K562 (cell line): ENCODE data around the gene CPN2. TPM values are rescaled to one million over a fixed set of nuclear protein-coding genes. Genes with fewer than 3 reads are reported as not detected.
A peak's percentile ranks its signal among the peaks of the same experiment; 100 is the strongest.

Source experiments
- ATF6 ChIP-seq: sonication (generic); formaldehyde crosslinking; IDR thresholded peaks from 2 replicates; pipeline ENCODE4 v1.4.0; 2020; ENCODE audit warnings: mild to moderate bottlenecking, missing genetic modification reagents
- BCLAF1 ChIP-seq, 2 experiments: fragments of 450-650 bp in 1 of 2; IDR thresholded peaks; 2 replicates each; pipeline ENCODE4 v1.6.1; 2011 to 2017; ENCODE audit warnings: low read depth in 2 of 2, antibody characterized with exemption in 1 of 2, borderline replicate concordance in 1 of 2, low read length in 1 of 2, mild to moderate bottlenecking in 1 of 2, mixed read lengths in 1 of 2; ENCODE audit not compliant: control insufficient read depth in 1 of 2
- ELF1 ChIP-seq: fragments of 200-800 bp; sonication (Bioruptor generic); IDR thresholded peaks from 2 replicates; pipeline ENCODE4 v1.6.1; 2016; ENCODE audit warnings: missing genetic modification characterization, missing compliant biosample characterization
- MAFF ChIP-seq: IDR thresholded peaks from 2 replicates; pipeline ENCODE4 v1.6.1; 2012; ENCODE audit warnings: low read length, improper control_type of control experiment
- MIER1 ChIP-seq: fragments of 450-650 bp; IDR thresholded peaks from 2 replicates; pipeline ENCODE4 v1.6.1; 2016; ENCODE audit warnings: antibody characterized with exemption, mild to moderate bottlenecking, low read depth
- SMARCA4 ChIP-seq: fragments of 450-650 bp; IDR thresholded peaks from 2 replicates; pipeline ENCODE4 v1.6.1; 2016
- TARDBP ChIP-seq: fragments of 450-650 bp; IDR thresholded peaks from 2 replicates; pipeline ENCODE4 v1.6.1; 2016
- TOE1 ChIP-seq, 2 experiments: fragments of 450-650 bp in 1 of 2; sonication (generic) in 1 of 2; formaldehyde crosslinking in 1 of 2; IDR thresholded peaks; 2 replicates each; pipeline versions ENCODE4 v1.7.1 to v1.8.0; 2016 to 2022; ENCODE audit warnings: borderline replicate concordance in 2 of 2, mild to moderate bottlenecking in 2 of 2, antibody characterized with exemption in 1 of 2, inconsistent platforms in 1 of 2, low read depth in 1 of 2, missing genetic modification reagents in 1 of 2, moderate library complexity in 1 of 2
- USF1 ChIP-seq: sonication (generic); formaldehyde crosslinking; IDR thresholded peaks from 2 replicates; pipeline ENCODE4 v1.9.0; 2022; ENCODE audit warnings: mild to moderate bottlenecking, missing genetic modification reagents
- ZEB2 ChIP-seq: fragments of 450-650 bp; IDR thresholded peaks from 2 replicates; pipeline ENCODE4 v1.6.1; 2016
- ZKSCAN8 ChIP-seq: fragments of 200-800 bp; sonication (Bioruptor generic); IDR thresholded peaks from 2 replicates; pipeline ENCODE4 v1.6.1; 2016; ENCODE audit warnings: missing genetic modification characterization, missing compliant biosample characterization
- ZNF197 ChIP-seq: fragments of 200-800 bp; sonication (Bioruptor generic); IDR thresholded peaks from 2 replicates; pipeline ENCODE4 v1.6.1; 2016; ENCODE audit warnings: low read depth, missing genetic modification characterization, missing compliant biosample characterization
- ZNF561 ChIP-seq: fragments of 450-650 bp; formaldehyde crosslinking; conservative IDR thresholded peaks from 2 replicates; pipeline ENCODE4 v1.4.0; 2020; ENCODE audit warnings: mild to moderate bottlenecking, moderate library complexity
- polyA plus RNA-seq, 8 experiments: library from polyadenylated mRNA; depleted of rRNA in 4 of 8; stranded (reverse) in 5 of 8; unstranded in 3 of 8; fragments of >200 nt; fragmentation: Nextera tagmentation in 2 of 8; fragmentation: Illumina TruSeq in 1 of 8; extraction: Ambion mirVana in 2 of 8; extraction: Trizol in 1 of 8; gene quantifications; 2 replicates each; pipeline versions ENCODE4 v1.2.1 to v1.2.3, GENCODE V29; 2011 to 2014; ENCODE audit warnings: inconsistent platforms in 1 of 8, missing spikeins in 1 of 8
- total RNA-seq, 7 experiments: library from RNA; depleted of rRNA in 6 of 7; stranded (reverse); fragments of >200 nt in 6 of 7; fragmentation: Illumina TruSeq in 2 of 7; extraction: Trizol in 2 of 7; gene quantifications; 2 replicates each; pipeline versions ENCODE4 v1.2.1 to v1.2.3, GENCODE V29; 2011 to 2021; ENCODE audit warnings: low replicate concordance in 1 of 7

Gene CPN2
- total and polyA plus RNA-seq, 9 of the 15 experiments (the other 6 are each of a cell fraction or from before 2014, with no cell fraction given): not detected

- no peak for TF ChIP-seq ATF6 (CRISPR knock-in tag)
- no peak for TF ChIP-seq ZNF561 (CRISPR knock-in tag)
- no peak; the same call in 1 of the 2 replicates for TF ChIP-seq MAFF
- no peak for TF ChIP-seq ZNF197
- no peak for TF ChIP-seq USF1 (CRISPR knock-in tag)
- TF ChIP-seq TARDBP: no peak
- TF ChIP-seq SMARCA4: peak; percentile 33; the same call in 1 of the 2 replicates
- 0 out of 2 replicates have a peak, but pooled peaks have one; percentile 16 for TF ChIP-seq TOE1 (IDR thresholded peaks at IDR 0.05; ENCODE audit: borderline replicate concordance)
- TF ChIP-seq TOE1 (CRISPR knock-in tag; IDR thresholded peaks at IDR 0.05; ENCODE audit: borderline replicate concordance, low read depth): no peak
- TF ChIP-seq BCLAF1 (IDR thresholded peaks at IDR 0.05; ENCODE audit: borderline replicate concordance in 1 of 2, control insufficient read depth in 1 of 2, low read depth in 2 of 2, low read length in 1 of 2): no peak
- TF ChIP-seq ZEB2: peak; percentile 66
- TF ChIP-seq ELF1 (tag): no peak
- TF ChIP-seq ZKSCAN8 (CRISPR knock-in tag): no peak; the same call in 1 of the 2 replicates
- no peak for TF ChIP-seq MIER1
These were observed 38.3 kb downstream of the CPN2 start (continued) for GRCh38 chr3:194312743-194313281.
